GM19035 (cell line): ENCODE data around the gene RGR.

Source experiments
- ATAC-seq: cut with Tn5 transposase; IDR thresholded peaks from one replicate; pipeline ENCODE4 v1.9.1; 2021; ENCODE audit not compliant: unreplicated experiment

RGR gene

DNA sequence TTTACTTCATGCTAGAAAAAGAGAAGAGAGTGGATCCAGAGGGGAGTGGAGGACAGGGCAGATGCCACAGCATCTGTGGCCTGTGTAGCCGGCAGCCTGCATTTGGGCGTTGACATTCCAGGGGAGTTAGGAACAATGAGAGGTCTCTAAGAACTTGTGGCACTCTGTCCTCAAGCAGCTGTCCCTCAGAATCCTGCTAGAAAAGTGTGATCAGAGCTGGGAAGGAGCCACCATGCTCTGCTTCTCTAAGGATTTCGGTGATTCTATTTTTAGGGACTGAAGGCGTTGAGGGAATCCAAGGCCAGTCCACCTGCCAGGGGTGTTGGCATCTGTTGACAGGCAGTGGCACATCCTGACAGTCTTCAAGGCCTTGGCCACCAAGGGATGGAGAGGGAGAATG is 27.1 kb upstream of the RGR start:
- no peak for ATAC-seq

DNA sequence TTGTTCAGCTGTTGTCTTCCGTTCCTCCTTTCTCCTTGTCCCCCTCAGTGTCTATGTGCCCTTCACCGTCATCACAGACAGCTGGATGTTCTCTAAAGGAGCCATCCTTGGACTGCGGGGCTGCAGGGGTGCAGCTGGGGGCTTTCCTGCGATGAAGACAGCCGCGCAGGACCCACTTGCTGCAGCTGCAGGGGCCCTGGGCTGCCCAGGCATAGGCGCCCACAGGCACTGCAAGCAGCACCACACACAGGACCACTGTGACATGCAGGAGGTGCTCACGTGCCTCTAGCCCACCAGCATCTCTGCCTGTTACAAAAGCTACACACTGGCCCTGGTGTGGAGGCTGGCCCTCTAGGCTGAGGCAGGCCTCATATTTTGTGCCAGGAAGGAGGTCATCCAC is 22.9 kb upstream of the RGR start:
- no peak for ATAC-seq

DNA sequence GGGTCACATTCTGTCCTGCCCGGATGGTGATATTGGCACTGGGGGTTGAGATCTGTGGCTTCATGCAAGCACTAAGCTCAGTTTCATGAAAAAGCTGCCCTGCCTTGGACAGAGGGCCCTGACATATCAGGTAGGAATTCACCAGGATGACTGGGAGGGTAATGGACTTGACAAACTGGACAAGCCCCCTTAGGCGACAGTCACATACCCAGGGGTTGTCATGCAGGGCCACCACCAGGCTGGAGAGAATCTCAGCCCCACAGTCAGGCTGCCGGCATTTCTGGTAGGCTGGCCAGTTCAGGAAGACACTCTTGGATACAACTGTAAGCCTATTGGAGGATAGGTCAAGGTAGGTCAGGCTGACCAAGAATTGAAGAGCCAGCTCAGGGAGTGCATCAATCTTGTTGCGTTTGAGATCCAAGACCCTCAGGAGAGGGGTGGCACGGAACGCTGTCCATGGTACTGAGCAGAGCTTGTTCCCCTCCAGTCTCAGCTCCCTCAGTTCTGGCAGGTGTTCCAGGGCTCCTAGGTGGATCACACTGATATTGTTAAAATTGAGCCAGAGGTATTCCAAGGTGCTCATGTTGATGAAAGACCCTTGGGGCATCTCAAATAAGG is 20.3 kb upstream of the RGR start:
- no peak for ATAC-seq

DNA sequence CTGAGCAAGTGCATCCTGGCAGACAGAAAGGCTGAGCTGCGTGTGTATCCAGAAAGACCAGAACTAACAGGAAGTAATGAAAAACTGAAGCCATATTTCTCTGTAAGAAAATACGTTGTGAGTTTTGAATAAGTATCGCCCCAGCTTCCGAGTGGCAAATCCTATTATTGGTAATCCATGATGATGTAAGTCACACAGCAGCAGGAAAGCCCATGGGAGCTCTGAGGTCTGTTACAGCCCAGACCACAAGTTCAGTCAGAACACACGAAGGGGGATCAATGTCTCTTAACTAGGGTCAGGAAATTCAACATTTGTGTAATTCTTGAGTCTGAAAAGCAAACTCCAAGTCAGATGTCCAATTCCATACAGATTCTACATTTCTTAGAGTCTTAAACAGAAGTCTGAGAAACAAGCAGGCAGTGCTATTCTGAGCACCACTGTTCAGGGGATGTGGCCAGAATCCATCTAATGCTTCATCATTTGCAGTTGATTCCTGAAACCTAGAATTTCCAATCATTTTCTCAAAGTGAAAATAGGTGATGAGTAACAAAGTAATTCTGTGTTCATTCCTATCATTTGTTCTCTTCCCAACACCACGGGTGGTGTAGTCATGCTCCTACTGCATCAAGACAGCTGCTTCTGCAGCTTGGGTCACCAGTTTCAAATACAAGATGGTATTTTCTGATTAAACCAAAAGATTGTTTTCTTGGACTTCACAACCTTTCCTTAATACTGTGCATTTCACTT is 19.3 kb upstream of the RGR start, which contains the start of gene LRIT2:
Gene LRIT2 (minus strand): TSS at position 118 of the 747 bp plus-strand sequence. CDS start 24 bp downstream, at position 94.
- no peak for ATAC-seq

DNA sequence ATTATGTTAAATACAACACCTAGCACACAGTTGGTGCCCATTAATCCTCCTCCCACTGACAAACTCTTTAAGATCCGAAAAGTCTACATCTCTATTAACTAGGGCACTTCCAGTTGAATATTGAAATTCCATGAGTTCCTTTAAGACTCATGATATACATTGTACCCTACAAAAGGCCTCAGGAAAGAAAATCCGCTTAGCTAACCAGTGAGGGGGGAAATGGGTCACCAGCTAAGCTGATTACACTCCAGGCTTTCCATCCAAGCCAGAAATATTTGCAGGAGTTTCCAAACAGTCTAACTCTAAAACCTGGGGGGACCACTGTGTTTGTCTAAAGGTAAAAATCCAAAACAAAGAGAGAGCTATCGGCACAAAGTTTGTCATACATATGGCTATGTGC is 18.2 kb upstream of the RGR start:
- no peak for ATAC-seq

DNA sequence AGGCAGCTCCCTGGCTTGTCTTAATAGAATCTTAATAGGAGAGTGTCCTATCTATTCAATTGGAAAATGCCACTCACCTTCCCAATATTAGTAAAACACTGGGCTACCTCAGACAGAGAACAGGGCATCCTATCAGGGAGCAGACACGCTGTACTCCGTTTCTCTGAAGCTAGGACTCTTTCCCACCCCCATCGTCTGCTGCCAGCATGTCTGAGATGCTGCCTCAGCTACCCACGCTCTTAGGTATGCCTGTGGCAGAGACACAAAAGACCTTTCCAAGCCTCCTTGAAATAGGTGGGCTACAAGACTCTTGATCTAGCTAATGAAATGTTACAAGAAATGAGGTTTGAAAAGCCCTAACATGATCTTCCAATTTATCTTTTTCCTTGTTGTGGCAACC is 17.0 kb upstream of the RGR start:
- no peak for ATAC-seq

DNA sequence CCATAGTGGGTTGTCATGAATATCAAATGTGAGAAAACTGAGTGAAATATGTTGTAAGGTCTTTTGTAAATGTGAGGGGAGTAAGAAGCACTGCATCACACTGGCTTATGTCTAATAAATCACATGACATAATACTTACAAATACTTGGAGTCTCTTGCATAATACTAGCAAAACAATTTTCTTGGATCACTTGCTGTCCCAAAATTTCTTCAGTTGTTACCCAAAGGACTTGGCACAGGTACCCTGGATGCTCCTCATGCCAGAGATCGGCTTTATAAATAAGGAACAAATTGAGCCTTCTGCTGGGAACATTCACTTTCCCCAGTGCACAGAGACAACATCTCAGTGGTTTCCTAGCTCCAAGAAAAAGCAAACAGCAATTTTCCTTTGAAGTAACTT is 14.5 kb upstream of the RGR start:
- no peak for ATAC-seq

DNA sequence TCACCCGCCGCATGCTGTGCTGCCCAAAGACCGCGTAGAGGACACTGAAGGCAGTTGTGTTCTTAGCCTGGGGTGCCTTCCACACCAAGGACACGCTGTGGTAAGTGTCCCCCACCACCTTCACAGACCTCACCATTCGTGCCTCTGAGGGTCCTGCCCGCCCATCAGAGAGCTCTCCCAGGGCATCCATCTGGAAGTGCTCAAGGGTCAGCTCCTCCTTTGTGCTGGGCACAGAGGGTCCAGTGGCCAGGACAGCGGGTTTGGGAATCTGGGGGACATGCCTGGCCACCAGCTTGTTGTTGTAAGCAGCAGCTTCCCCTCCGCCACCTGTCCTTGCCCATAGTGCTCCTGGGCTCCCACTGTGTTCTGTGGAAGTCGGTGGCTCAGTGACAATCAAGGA is 12.5 kb upstream of the RGR start:
- no peak for ATAC-seq

DNA sequence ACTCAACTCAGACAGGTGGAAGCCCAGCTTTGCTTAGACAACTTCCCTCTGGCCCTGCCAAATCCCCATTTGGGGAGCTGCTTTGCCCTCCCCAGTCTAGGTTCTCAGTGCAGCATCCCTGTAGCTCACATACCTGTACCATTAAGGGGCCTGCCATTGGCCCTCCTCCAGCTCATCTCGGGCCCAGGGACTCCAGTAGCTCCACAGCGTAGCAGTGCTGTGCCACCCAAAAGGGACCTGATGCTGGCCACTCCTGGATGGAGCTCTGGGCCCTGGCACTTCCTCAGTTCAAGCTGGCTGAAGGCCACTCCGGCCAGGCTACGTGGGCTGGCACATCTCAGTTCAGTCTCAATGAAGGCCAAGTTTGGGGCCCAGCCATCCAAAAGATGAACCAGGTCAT is 10.9 kb upstream of the RGR start:
- no peak for ATAC-seq

DNA sequence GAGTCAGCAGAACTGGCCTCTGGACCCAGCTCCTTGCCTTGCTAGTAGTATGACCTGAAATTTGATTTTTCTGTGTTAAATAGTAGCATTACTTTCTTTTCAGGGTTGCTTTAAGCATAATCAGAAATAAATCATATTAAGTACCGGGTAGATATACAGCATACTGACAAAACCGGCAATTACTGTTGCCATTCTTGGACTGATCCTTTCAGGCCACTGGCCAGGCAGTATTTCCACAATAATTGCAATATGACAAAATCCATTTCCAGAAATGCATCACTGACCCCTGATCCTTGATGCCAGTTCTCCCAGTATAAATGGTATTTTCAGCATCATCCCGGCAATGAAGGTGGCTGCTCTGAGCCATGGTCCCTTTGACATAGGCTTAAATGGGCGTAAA is 10.4 kb upstream of the RGR start:
- ATAC-seq = no peak

DNA sequence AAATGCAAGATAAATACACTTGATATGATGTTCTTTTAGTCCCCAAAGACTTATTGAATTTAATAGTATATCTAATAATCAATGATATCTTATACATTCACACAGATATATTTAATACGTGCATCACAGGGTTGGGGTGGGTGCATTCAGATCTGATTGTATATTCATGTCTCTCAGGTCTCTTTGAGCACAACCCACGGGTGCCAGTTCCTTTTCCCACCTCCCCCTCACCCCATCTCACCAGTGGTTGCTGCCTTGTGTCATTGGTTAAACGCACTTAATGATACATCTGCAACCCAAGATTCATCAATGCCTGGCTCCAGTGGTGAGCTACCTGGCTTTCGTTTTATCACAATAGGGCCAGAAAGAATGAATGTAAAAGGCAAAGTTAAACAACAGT is 9.8 kb upstream of the RGR start:
- ATAC-seq = no peak

DNA sequence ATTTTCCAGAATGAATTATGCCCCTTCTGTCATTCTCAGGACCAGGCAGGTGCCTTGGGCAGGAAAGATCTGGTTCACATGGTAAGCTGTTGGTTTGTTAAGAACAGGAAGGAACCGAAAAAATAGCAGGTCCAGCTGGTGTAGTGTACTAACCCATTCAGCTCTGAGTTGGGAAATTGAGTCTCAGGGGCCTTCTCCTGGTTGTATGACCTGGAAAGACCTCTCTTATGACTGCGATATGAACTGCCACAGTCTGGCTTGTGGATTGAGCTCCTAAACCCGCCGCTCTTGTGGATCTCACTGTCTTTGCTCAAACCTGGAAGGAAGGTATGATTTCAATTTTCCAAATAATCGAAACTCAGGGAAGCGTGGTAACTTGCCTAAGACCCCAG is 8.1 kb upstream of the RGR start:
- ATAC-seq = no peak

DNA sequence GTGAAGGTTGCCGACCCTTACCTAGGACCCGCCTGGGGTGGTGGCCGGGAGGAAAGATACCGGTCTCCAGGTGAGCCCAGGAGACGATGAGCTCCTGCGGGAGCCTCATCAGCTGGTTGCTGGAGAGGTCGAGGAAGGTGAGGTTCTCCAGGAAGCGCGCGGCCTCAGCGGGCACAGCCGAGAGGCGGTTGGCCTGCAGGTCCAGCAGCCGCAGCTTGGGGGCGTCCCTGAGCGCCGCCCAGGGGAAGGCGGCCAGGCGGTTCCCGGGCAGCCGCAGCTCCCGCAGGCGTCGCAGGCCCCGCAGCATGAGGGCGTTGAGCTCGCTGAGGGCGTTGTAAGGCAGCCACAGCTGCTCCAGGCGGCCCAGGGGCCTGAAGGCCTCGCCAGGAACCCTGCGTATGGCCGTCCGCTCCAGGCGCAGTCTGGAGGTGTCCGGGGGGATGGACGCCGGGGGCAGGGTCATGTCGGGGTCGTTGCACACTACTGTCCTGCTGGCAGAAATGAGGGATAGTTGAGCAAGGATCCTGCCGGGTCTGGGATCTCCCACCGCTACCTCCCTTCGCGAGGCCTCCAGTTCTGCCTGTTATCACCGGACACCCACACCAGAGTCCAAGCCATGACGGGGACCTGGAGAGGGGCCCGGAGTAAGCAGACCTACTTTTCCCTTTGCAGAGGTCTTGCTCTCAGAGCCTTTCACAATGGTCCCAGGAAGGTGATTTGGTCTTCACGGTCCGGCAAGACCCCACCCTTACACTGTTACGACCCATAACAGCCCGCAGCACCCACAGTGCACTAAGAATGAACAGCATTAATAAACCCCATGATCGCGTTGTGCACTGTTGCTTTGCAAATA is 7.4 kb upstream of the RGR start:
- no peak for ATAC-seq

DNA sequence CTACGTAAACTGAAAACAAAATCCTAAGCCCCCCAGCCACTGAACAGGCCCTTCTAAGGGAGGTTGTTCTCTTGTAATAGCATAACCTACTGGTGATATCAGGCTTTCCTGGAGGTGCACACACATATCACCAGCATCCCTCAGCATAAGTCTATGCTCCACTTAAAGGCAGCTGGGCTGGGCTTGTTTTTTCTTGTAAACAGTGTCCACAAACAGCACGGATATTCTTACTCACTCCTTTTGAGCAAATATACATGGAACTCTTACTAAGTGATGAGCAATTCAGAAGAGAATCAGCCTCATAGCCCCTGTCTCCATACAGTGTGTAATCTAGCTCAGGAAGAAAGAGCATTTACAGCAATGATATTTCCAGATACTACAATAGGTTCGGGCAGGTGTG is 5.9 kb upstream of the RGR start:
- no peak for ATAC-seq

DNA sequence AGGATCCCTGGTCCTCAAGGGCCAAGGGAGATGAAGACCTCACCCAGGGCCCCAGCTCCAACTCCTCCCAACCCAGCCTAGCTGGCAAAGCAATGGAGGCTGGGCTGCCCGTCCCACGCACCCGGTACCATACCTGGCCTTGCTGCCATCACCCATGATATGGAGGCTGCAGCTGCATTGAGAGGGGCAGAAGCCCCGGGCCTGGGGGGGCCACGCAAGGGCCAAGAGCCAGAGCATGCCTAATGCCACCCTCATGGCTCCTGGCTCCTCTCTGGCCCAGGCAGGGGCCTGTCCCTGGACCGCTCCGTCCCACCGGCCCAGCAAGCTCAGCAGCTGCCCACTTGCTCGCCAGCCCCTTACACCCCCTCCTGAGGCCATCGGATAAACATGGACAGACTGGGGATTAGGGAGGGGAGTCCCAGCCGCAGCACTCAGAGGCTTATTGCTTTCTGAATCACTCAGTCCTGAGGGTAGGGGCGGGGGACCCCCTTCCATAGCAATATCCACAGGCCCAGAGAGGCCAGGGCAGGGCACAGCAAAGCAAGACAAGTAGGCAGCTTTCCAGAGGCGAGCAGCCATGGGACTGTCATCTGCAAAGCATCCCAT is 3.6 kb upstream of the RGR start, which contains the start of gene LRIT1:
Gene LRIT1 (minus strand): TSS at position 362 of the 606 bp plus-strand sequence. CDS start 107 bp downstream, at position 255.
- no peak for ATAC-seq

DNA sequence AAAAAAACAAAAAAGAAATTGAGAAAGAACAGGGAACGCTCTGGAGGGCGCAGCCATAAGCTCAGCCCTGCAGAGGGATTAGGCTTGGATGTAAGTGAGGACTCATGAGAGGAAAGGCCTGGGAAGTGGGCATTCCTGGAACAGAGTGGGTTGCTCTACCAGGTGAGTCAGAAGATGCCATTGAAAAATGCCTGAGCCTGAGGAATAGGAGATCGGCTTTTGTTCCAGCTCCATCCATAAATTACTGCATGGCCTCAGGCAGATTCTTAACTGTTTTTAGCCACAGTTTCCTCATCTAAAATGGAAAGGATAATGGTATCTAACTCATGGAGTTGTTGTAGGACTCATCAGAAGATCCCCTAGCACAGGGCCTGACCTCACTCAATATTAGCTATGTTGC is 1.1 kb upstream of the RGR start:
- no peak for ATAC-seq

DNA sequence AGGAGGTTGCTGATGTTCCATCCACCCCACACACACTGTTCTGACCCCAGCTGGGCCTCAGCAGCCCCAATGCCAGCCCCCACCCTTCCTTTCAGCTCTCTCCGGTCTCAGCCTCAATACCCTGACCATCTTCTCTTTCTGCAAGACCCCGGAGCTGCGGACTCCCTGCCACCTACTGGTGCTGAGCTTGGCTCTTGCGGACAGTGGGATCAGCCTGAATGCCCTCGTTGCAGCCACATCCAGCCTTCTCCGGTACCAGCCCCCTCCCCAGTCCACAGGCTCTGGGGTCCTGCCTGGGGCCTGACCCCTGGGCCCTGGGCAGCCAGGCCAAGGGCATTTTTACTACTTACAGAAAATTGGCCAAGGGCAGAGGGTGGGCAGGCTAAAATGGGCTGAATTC is 2.6 kb downstream of the RGR start:
- ATAC-seq = no peak

DNA sequence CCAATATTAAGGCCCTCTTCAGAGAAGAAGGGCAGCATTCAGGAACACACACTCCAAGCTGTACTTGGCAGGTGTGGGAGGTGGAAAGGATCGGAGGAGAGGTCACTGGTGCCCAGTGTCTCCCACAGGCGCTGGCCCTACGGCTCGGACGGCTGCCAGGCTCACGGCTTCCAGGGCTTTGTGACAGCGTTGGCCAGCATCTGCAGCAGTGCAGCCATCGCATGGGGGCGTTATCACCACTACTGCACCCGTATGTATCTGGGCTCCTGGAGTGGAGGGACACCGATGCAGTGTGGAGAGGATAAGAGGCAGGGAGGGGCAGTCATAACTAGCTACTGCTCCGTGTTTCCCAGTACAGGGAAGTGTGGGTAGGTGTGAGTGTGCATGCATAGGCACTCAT is 3.9 kb downstream of the RGR start:
- ATAC-seq = no peak

DNA sequence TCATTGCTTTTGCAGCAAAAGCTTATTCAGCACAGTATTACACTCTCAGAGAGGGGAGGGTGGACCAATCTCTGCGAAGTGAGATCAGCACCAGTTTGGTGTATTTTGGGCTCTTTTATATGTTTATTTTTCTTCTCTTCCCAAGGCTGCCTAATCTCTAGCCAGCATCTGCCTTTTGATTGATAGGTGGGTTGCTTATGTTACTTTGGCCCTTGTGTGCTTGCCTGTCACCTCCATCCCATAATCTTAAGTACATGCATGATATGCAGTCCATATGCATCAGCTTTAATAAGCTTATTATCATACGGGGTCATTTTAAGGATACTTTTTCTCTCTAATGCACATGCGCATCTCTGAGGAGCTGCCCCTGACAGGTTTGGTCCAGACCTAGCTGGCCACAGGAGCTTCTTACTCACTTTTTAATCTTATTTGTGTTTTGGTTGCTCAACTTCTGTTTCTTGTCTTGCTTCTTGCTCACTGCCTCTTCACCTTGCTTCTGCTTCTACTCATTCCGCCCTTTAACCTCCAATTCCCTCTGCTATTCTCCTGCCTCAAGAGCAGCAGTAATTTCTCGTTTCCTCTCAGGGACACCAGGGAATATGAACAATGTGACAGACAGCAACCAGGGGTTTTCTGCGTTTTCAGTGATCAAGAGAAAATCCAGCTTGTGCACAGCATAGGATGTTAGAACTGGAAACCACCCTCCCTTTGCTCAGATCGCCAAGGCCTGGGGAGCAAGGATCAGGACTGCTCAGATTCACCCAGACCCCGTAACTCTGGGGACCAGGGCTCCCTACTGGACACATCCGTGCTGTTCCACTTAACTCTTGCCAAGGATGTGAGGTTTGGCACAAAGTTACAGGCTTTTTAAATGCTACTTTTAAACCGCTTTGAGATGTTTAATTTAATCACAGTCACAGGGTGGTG is 10.0 kb downstream of the RGR start:
- ATAC-seq = no peak
